ENCODE data around the gene LRSAM1. TPM values are rescaled to one million over a fixed set of nuclear protein-coding genes. Genes with fewer than 3 reads are reported as not detected.

The LRSAM1 gene
- total RNA-seq, 1 experiment from 2014 or later: 25.8 TPM

- Mint-ChIP-seq H3K27me3 (ENCODE audit: insufficient read depth, unreplicated experiment) (no peaks in the 10 kb centered on the region), H3K9me3 (ENCODE audit: unreplicated experiment) (no peaks in the 10 kb centered on the region), H3K4me3 (ENCODE audit: unreplicated experiment) (peak within 1 kb of the TSS; percentile 100), H3K36me3 (ENCODE audit: insufficient read depth, unreplicated experiment) (peaks cover 39% of the 10 kb centered on the region), H3K4me1 (ENCODE audit: low read depth, unreplicated experiment) (peaks cover 17% of the 10 kb centered on the region), H3K27ac (ENCODE audit: unreplicated experiment) (peak within 1 kb of the TSS; percentile 99)
- intact Hi-C loops (cut with micrococcal nuclease; ENCODE audit: unreplicated experiment): loop anchor here (1.0 to 2.0 kb wide), 3 partner anchors 27 to 63 kb away; partner anchors contain the start of genes LRSAM1 and RPL12
- CTCF ChIA-PET: interaction anchor here (0.6 to 2.0 kb wide), 5 partner anchors 23 to 465 kb away, joined by 3 to 8 read pairs (median 3); partner anchors contain the start of gene SLC2A8
- Histone ChIP-seq H3K4me3 (ENCODE audit: low read depth, low read length) (peak within 1 kb of the TSS; percentile 67), H3K4me1 (peaks cover 15% of the 10 kb centered on the region), H3K36me3 (ENCODE audit: control insufficient read depth, insufficient read depth, low read length) (no peaks in the 10 kb centered on the region), H3K27me3 (replicated peaks; ENCODE audit: control insufficient read depth, insufficient read depth, low read length) (no peaks in the 10 kb centered on the region), H3K9me3 (no peaks in the 10 kb centered on the region)
- DNase-seq: peak; percentile 93 to 94
- TF ChIP-seq, protein P1, sequence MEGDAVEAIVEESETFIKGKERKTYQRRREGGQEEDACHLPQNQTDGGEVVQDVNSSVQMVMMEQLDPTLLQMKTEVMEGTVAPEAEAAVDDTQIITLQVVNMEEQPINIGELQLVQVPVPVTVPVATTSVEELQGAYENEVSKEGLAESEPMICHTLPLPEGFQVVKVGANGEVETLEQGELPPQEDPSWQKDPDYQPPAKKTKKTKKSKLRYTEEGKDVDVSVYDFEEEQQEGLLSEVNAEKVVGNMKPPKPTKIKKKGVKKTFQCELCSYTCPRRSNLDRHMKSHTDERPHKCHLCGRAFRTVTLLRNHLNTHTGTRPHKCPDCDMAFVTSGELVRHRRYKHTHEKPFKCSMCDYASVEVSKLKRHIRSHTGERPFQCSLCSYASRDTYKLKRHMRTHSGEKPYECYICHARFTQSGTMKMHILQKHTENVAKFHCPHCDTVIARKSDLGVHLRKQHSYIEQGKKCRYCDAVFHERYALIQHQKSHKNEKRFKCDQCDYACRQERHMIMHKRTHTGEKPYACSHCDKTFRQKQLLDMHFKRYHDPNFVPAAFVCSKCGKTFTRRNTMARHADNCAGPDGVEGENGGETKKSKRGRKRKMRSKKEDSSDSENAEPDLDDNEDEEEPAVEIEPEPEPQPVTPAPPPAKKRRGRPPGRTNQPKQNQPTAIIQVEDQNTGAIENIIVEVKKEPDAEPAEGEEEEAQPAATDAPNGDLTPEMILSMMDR (IDR thresholded peaks at IDR 0.05; ENCODE audit: insufficient read depth in 1 of 2, low read depth in 1 of 2, low read length in 1 of 2, severe bottlenecking in 1 of 2, unreplicated experiment in 1 of 2): no peak
- BruUV-seq (replicated peaks): no TSS peak
- POLR2A ChIA-PET: interaction anchor here (0.6 to 2.6 kb wide), 7 partner anchors 17 to 199 kb away, joined by 3 to 37 read pairs (median 5); partner anchors contain the start of genes LRSAM1, RPL12 and SLC2A8
Measured at GRCh38 chr9:127423934-127424675, 27.2 kb upstream of the LRSAM1 start, which contains the start of gene ZNF79. TSS of gene ZNF79 (plus strand) at chr9:127424382. CDS start at chr9:127424788, 406 bp downstream.

DNA sequence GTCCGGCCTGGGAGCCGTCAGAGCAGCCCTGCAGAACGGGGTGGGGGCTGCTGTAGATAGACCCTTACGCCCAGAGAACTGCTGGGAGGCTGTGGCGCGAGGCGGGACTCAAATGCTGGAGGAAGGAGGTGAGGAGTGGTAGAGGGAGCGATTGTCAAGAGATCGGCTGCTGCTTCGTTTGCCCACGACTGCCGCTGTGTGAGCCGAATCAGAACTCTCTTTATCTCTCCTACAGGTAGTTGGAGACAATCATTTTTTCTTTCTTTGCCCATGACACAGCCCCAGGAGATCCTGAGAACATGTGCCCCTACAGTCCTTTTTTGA is 26.7 kb upstream of the LRSAM1 start:
- Histone ChIP-seq H3K9me3 (no peaks in the 10 kb centered on the region), H3K4me3 (ENCODE audit: low read depth, low read length) (peak overlapping the region; percentile 67), H3K36me3 (ENCODE audit: control insufficient read depth, insufficient read depth, low read length) (no peaks in the 10 kb centered on the region), H3K27me3 (replicated peaks; ENCODE audit: control insufficient read depth, insufficient read depth, low read length) (no peaks in the 10 kb centered on the region), H3K4me1 (peaks cover 15% of the 10 kb centered on the region)
- TF ChIP-seq, protein P1 (IDR thresholded peaks at IDR 0.05; ENCODE audit: insufficient read depth in 1 of 2, low read depth in 1 of 2, low read length in 1 of 2, severe bottlenecking in 1 of 2, unreplicated experiment in 1 of 2): no peak
- intact Hi-C loops (cut with micrococcal nuclease; ENCODE audit: unreplicated experiment): loop anchor here (1.0 to 2.0 kb wide), 3 partner anchors 27 to 64 kb away; partner anchors contain the start of genes LRSAM1 and RPL12
- POLR2A ChIA-PET: interaction anchor here (0.6 to 2.6 kb wide), 7 partner anchors 16 to 200 kb away, joined by 3 to 37 read pairs (median 5); partner anchors contain the start of genes LRSAM1, RPL12 and SLC2A8
- CTCF ChIA-PET: interaction anchor here (0.6 to 2.0 kb wide), 4 partner anchors 22 to 465 kb away, joined by 3 to 8 read pairs (median 4); partner anchors contain the start of gene SLC2A8
- H3K4me1 Mint-ChIP-seq (ENCODE audit: low read depth, unreplicated experiment): peaks cover 15% of the 10 kb centered on the region
- no peaks in the 10 kb centered on the region for H3K27me3 Mint-ChIP-seq (ENCODE audit: insufficient read depth, unreplicated experiment)
- BruUV-seq (replicated peaks): TSS peak; percentile 48
- peak overlapping the region; percentile 100 for H3K4me3 Mint-ChIP-seq (ENCODE audit: unreplicated experiment)
- H3K27ac Mint-ChIP-seq (ENCODE audit: unreplicated experiment): peak overlapping the region; percentile 99
- DNase-seq: no peak
- peaks cover 39% of the 10 kb centered on the region for H3K36me3 Mint-ChIP-seq (ENCODE audit: insufficient read depth, unreplicated experiment)
- H3K9me3 Mint-ChIP-seq (ENCODE audit: unreplicated experiment): no peaks in the 10 kb centered on the region

DNA sequence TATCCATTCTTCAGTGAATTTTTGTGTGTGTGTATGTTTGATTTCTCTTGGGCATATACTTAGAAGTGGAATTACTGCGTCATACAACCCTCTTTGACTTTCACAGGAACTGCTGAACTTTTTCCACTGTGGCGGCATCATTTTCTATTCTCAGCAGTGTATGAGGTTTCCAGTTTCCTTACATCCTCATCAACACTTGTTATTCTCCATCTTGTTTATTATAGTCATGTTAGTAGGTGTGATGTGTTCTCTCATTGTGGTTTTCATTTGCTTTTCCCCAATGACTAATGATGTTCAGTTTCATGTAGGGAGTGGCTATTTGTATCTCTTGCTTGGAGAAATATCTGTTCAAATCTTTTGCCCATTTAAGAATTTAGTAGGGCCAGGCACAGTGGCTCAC is 24.6 kb upstream of the LRSAM1 start:
- ChIA-PET POLR2A (no interaction called here), CTCF (no interaction called here)
- Histone ChIP-seq H3K9me3 (no peaks in the 10 kb centered on the region), H3K4me3 (ENCODE audit: low read depth, low read length) (no peak overlapping the region), H3K4me1 (peaks cover 12% of the 10 kb centered on the region), H3K36me3 (ENCODE audit: control insufficient read depth, insufficient read depth, low read length) (no peaks in the 10 kb centered on the region; the same call in 1 of the 2 replicates), H3K27me3 (replicated peaks; ENCODE audit: control insufficient read depth, insufficient read depth, low read length) (no peaks in the 10 kb centered on the region)
- DNase-seq: no peak
- H3K4me1 Mint-ChIP-seq (ENCODE audit: low read depth, unreplicated experiment): peaks cover 13% of the 10 kb centered on the region
- no peak overlapping the region for H3K27ac Mint-ChIP-seq (ENCODE audit: unreplicated experiment)
- TF ChIP-seq, protein P1 (IDR thresholded peaks at IDR 0.05; ENCODE audit: insufficient read depth in 1 of 2, low read depth in 1 of 2, low read length in 1 of 2, severe bottlenecking in 1 of 2, unreplicated experiment in 1 of 2): no peak
- H3K36me3 Mint-ChIP-seq (ENCODE audit: insufficient read depth, unreplicated experiment): peaks cover 50% of the 10 kb centered on the region
- H3K4me3 Mint-ChIP-seq (ENCODE audit: unreplicated experiment): no peak overlapping the region
- intact Hi-C loops (cut with micrococcal nuclease; ENCODE audit: unreplicated experiment): no loop called here
- H3K9me3 Mint-ChIP-seq (ENCODE audit: unreplicated experiment): no peaks in the 10 kb centered on the region
- BruUV-seq (replicated peaks): no TSS peak
- H3K27me3 Mint-ChIP-seq (ENCODE audit: insufficient read depth, unreplicated experiment): no peaks in the 10 kb centered on the region

Data from Caco-2 (cell line).